PC-3 (cell line): Measurements from ENCODE around the gene KIAA0586.

Experiments
- CTCF ChIP-seq: fragments of 300-600 bp; sonication (generic); conservative IDR thresholded peaks from 2 replicates; pipeline ENCODE4 v1.5.1; 2017; ENCODE audit warnings: antibody characterized with exemption, low read depth, mild to moderate bottlenecking, low read length
- EZH2 ChIP-seq: fragments of 300-600 bp; sonication (generic); IDR thresholded peaks from one replicate; pipeline ENCODE4 v1.6.1; 2017; ENCODE audit warnings: antibody characterized with exemption, mild to moderate bottlenecking, low read length; ENCODE audit not compliant: unreplicated experiment
- EZH2phosphoT487 ChIP-seq: fragments of 300-600 bp; sonication (generic); IDR thresholded peaks from 2 replicates; pipeline ENCODE4 v1.6.1; 2018; ENCODE audit warnings: mild to moderate bottlenecking, antibody characterized with exemption, low read length, borderline replicate concordance

GRCh38 chr14:58397156-58397555, 30.4 kb upstream of the KIAA0586 start:
- TF ChIP-seq CTCF (no peak), EZH2 (no peak), EZH2phosphoT487 (no peak)
